GM12878 (cell line): ENCODE measurements around the gene NUDT7. TPM values are rescaled to one million over a fixed set of nuclear protein-coding genes. Genes with fewer than 3 reads are reported as not detected.

ENCODE experiments used
- ATAC-seq: fragments of 200-7000 bp; cut with Tn5 transposase; 3 replicates; pipeline ENCODE4 v1.9.1; 2020; ENCODE audit warnings: mild to moderate bottlenecking, moderate library complexity
- BruUV-seq: library from RNA; stranded (reverse); fragments of 400-500 nt; replicated peaks from 2 replicates; lab custom pipeline; 2021; lab: Mats Ljungman, UMichigan
- CTCF ChIA-PET: fragments of 300-600 bp; sonication (Branson Sonifier 250); formaldehyde crosslinking; extraction: SDS; loops from one replicate; lab custom pipeline; 2021; ENCODE audit warnings: inconsistent platforms; lab: Yijun Ruan, JAX
- POLR2A ChIA-PET: fragments of 350-600 bp; formaldehyde crosslinking; extraction: SDS; loops from one replicate; lab custom pipeline; 2021; ENCODE audit warnings: inconsistent platforms; lab: Charles Lee
- RAD21 ChIA-PET: fragments of 300-600 bp; sonication (Branson Sonifier 250); formaldehyde crosslinking; loops from one replicate; lab custom pipeline; 2023; ENCODE audit warnings: antibody characterized with exemption; ENCODE audit not compliant: unreplicated experiment; lab: Charles Lee
- SMC1A ChIA-PET: fragments of 300-600 bp; sonication (Branson Sonifier 250); formaldehyde crosslinking; loops from one replicate; lab custom pipeline; 2023; ENCODE audit not compliant: unreplicated experiment, uncharacterized antibody; lab: Charles Lee
- DNase-seq: peaks from one replicate; pipeline ENCODE4 v3.0.0-alpha.2; 2011; ENCODE audit warnings: low read depth, low spot score
- FAIRE-seq: peaks from 3 replicates; lab custom pipeline; 2011; peaks lifted over from hg19 to GRCh38; lab: Jason Lieb, UNC
- H2AFZ ChIP-seq: 2 replicates; pipeline ENCODE4 v1.6.0; 2011; ENCODE audit warnings: low read depth, low read length, control low read depth; ENCODE audit not compliant: control insufficient read depth
- H3K27ac ChIP-seq: 2 replicates; pipeline ENCODE4 v1.5.1; 2011; ENCODE audit warnings: control low read depth; ENCODE audit not compliant: control insufficient read depth, insufficient read depth
- H3K27me3 ChIP-seq, 2 experiments: replicated peaks in 1 of 2; 2 replicates each; pipeline versions ENCODE4 v1.6.0 to v1.6.1; 2011; ENCODE audit warnings: low read length in 1 of 2; ENCODE audit not compliant: control insufficient read depth in 2 of 2, insufficient read depth in 2 of 2
- H3K36me3 ChIP-seq, 2 experiments: 2 replicates each; pipeline ENCODE4 v1.5.1; 2011; ENCODE audit warnings: low read length in 1 of 2; ENCODE audit not compliant: control insufficient read depth in 2 of 2, insufficient read depth in 2 of 2
- H3K4me1 ChIP-seq: 2 replicates; pipeline ENCODE4 v1.6.1; 2011; ENCODE audit warnings: mild to moderate bottlenecking, low read length, moderate library complexity, mixed read lengths; ENCODE audit not compliant: control insufficient read depth, insufficient read depth
- H3K4me2 ChIP-seq: 2 replicates; pipeline ENCODE4 v1.6.0; 2011; ENCODE audit warnings: control low read depth; ENCODE audit not compliant: control insufficient read depth, insufficient read depth
- H3K4me3 ChIP-seq: fragments of 200-600 bp; sonication (generic); 2 replicates; pipeline ENCODE4 v1.5.1; 2016
- H3K79me2 ChIP-seq: 2 replicates; pipeline ENCODE4 v1.6.0; 2011; ENCODE audit warnings: low read length; ENCODE audit not compliant: control insufficient read depth, insufficient read depth
- H3K9ac ChIP-seq: 2 replicates; pipeline ENCODE4 v1.8.0; 2011; ENCODE audit warnings: low read length, control low read depth, mixed read lengths; ENCODE audit not compliant: control insufficient read depth, insufficient read depth
- H3K9me3 ChIP-seq: replicated peaks from 3 replicates; pipeline ENCODE4 v1.5.1; 2011; ENCODE audit warnings: mild to moderate bottlenecking, low read length; ENCODE audit not compliant: control insufficient read depth, insufficient read depth
- H4K20me1 ChIP-seq: 2 replicates; pipeline ENCODE4 v1.6.0; 2011; ENCODE audit not compliant: control insufficient read depth, insufficient read depth
- NBN ChIP-seq: fragments of 450-650 bp; IDR thresholded peaks from 2 replicates; pipeline ENCODE4 v1.6.1; 2016
- PAX5 ChIP-seq: IDR thresholded peaks from 2 replicates; pipeline ENCODE4 v1.6.1; 2011; ENCODE audit warnings: low read depth, low read length, borderline replicate concordance
- PML ChIP-seq: IDR thresholded peaks from 2 replicates; pipeline ENCODE4 v1.6.1; 2012; ENCODE audit warnings: low read length, inconsistent platforms
- RUNX3 ChIP-seq: IDR thresholded peaks from 2 replicates; pipeline ENCODE4 v1.6.1; 2012; ENCODE audit warnings: low read length, inconsistent platforms
- SIX5 ChIP-seq: IDR thresholded peaks from 2 replicates; pipeline ENCODE4 v1.6.1; 2011; ENCODE audit warnings: mild to moderate bottlenecking, low read depth, low read length, moderate library complexity; ENCODE audit not compliant: severe bottlenecking
- TAF1 ChIP-seq: IDR thresholded peaks from 2 replicates; pipeline ENCODE4 v1.6.1; 2011; ENCODE audit warnings: mild to moderate bottlenecking, low read depth, low read length, borderline replicate concordance
- WGBS: methylation state at CpG from one replicate; pipeline ENCODE4 v1.1.6; 2016; ENCODE audit warnings: low lambda C conversion rate; ENCODE audit not compliant: insufficient replicate concordance, insufficient coverage; ENCODE audit errors: missing lambda C conversion rate; 5-methylcytosine and 5-hydroxymethylcytosine counted together
- in situ Hi-C: fragments of 300-500 bp; cut with MboI; formaldehyde crosslinking; loops from 9 replicates; pipeline ENCODE4 v1.14.3; 2018; ENCODE audit warnings: mixed read lengths
- intact Hi-C: fragments of 100-400 bp; cut with micrococcal nuclease; formaldehyde crosslinking; loops from one replicate; pipeline ENCODE4 v1.14.2; 2022; ENCODE audit not compliant: unreplicated experiment
- polyA plus RNA-seq, 11 experiments: library from polyadenylated mRNA; depleted of rRNA in 4 of 11; unstranded in 6 of 11; stranded (reverse) in 5 of 11; fragments of >200 nt; fragmentation: Nextera tagmentation in 4 of 11; fragmentation: Illumina TruSeq in 1 of 11; extraction: Ambion mirVana in 4 of 11; extraction: Trizol in 1 of 11; gene quantifications; 1 replicate in 1 of 11; 2 replicates in 10 of 11; pipeline versions ENCODE4 v1.2.1 to v1.2.3, GENCODE V29; 2011 to 2016; ENCODE audit warnings: inconsistent platforms in 2 of 11, missing spikeins in 2 of 11, low read depth in 1 of 11
- total RNA-seq, 4 experiments: library from RNA; depleted of rRNA in 3 of 4; stranded (reverse); fragments of >200 nt in 3 of 4; fragmentation: Illumina TruSeq in 1 of 4; extraction: Trizol in 1 of 4; gene quantifications; 2 replicates each; pipeline versions ENCODE4 v1.2.1 to v1.2.3, GENCODE V29; 2013 to 2021
- TF ChIP-seq, protein P1 (sequence below): fragments of 450-650 bp; IDR thresholded peaks from 2 replicates; pipeline ENCODE4 v1.6.1; 2017; ENCODE audit warnings: mild to moderate bottlenecking
- TF ChIP-seq, protein P2 (sequence below): IDR thresholded peaks from 2 replicates; pipeline ENCODE4 v1.6.1; 2011; ENCODE audit warnings: mild to moderate bottlenecking, low read depth, low read length, moderate library complexity; ENCODE audit not compliant: insufficient replicate concordance

The NUDT7 gene
- total and polyA plus RNA-seq, 10 of the 15 experiments (the other 5 are each of a cell fraction or from before 2014, with no cell fraction given) = 2.8 to 14.3 (median 5.2) TPM

DNA sequence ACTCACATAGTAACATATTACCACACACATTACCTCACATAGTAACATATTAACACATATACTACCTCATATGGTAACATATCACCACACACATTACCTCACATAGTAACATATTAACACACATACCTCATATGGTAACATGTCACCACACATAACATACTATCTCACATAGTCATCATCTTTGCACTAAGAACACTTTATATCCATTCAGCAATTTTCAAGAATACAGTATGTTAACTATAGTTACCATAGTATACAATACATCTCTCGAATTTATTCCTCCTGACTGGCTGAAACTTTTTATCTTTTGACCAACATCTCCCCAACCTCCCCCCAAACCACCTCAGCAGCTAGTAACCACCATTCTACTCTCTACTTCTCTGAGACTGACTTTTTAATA, 7.6 kb downstream of the NUDT7 start:
- Histone ChIP-seq H3K27me3 (no peaks in the 10 kb centered on the region), H3K4me2 (no peak overlapping the region), H3K27ac (no peak overlapping the region), H3K36me3 (no peaks in the 10 kb centered on the region), H3K79me2 (no peaks in the 10 kb centered on the region), H2AFZ (no peak overlapping the region), H3K9ac (no peak overlapping the region), H3K9me3 (no peaks in the 10 kb centered on the region; the same call in 2 of the 3 replicates), H3K4me3 (no peak overlapping the region), H3K4me1 (no peaks in the 10 kb centered on the region), H4K20me1 (no peaks in the 10 kb centered on the region)
- intact Hi-C loops = no loop called here
- in situ Hi-C loops = no loop called here
- 6% methylated on average over 1 of the region's 1 CpG for WGBS
- ChIA-PET CTCF (no interaction called here), RAD21 (no interaction called here), SMC1A (no interaction called here), POLR2A (no interaction called here)
- no TSS peak for BruUV-seq
- FAIRE-seq (no peak), ATAC-seq (no peak), DNase-seq (no peak)
- TF ChIP-seq, protein P1, sequence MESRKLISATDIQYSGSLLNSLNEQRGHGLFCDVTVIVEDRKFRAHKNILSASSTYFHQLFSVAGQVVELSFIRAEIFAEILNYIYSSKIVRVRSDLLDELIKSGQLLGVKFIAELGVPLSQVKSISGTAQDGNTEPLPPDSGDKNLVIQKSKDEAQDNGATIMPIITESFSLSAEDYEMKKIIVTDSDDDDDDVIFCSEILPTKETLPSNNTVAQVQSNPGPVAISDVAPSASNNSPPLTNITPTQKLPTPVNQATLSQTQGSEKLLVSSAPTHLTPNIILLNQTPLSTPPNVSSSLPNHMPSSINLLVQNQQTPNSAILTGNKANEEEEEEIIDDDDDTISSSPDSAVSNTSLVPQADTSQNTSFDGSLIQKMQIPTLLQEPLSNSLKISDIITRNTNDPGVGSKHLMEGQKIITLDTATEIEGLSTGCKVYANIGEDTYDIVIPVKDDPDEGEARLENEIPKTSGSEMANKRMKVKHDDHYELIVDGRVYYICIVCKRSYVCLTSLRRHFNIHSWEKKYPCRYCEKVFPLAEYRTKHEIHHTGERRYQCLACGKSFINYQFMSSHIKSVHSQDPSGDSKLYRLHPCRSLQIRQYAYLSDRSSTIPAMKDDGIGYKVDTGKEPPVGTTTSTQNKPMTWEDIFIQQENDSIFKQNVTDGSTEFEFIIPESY = no peak
- TF ChIP-seq RUNX3 (no peak), PML (no peak), PAX5 (no peak), TAF1 (no peak), NBN (no peak), SIX5 (no peak)
- TF ChIP-seq, protein P2, sequence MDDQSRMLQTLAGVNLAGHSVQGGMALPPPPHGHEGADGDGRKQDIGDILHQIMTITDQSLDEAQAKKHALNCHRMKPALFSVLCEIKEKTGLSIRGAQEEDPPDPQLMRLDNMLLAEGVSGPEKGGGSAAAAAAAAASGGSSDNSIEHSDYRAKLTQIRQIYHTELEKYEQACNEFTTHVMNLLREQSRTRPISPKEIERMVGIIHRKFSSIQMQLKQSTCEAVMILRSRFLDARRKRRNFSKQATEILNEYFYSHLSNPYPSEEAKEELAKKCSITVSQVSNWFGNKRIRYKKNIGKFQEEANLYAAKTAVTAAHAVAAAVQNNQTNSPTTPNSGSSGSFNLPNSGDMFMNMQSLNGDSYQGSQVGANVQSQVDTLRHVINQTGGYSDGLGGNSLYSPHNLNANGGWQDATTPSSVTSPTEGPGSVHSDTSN = no peak
